Activated CD8-positive, alpha-beta memory T cell treated with anti-CD3 and anti-CD28 coated beads for 48 hours (primary cell): ENCODE results near the gene KCNJ8.
"Not testable (repeated sequence)": the region's sequence is repeated elsewhere in the genome, so short reads cannot be mapped to it uniquely, and the experiment has no call there.

Experiments used
- DNase-seq, 3 experiments: peaks; one replicate each; pipeline ENCODE4 v3.0.0-alpha.2; 2020; ENCODE audit warnings: low read depth in 2 of 3, low spot score in 2 of 3

Gene KCNJ8

DNA sequence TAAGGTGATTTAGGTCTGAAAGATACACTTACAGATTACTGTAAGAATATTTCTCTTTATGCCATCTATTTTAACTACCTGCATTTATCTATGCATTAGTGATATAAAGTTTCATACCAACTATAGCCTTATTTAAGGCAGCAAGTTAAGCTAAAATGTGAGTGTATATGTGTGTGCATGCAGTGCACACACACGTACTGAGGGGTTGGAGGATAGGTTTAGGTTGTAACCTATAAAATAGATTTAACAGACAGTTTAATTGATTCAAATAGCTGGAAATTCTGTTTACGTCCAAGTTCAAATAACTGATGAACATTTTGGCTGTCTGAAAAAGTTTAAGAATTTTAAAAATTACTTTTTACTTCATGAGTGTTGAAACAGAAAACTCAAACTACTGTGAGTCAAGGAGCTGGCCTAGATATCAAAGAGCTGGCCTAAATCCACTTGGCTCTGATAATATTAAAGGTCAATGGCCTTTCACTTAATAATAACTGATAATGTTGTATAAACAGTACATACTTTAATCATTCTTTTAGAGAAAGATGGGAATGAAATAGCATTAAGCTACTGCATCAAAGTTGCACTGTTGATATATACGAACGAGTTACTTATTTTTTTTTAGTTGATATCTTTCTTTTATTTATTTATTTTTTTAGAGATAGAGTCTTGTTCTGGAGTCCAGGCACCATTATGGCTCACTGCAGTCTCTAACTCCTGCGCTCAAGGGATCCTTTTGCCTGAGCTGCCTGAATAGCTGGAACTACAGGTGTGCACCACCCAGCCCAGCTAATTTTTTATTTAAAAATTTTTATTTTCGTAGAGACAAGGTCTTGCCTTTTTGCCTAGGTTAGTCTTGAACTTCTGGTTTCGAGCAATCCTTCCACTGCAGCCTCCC lies 13.8 kb upstream of the KCNJ8 start:
- DNase-seq = no peak

- no peak for DNase-seq
These were observed 11.6 kb upstream of the KCNJ8 start for GRCh38 chr12:21786041-21786531.

DNA sequence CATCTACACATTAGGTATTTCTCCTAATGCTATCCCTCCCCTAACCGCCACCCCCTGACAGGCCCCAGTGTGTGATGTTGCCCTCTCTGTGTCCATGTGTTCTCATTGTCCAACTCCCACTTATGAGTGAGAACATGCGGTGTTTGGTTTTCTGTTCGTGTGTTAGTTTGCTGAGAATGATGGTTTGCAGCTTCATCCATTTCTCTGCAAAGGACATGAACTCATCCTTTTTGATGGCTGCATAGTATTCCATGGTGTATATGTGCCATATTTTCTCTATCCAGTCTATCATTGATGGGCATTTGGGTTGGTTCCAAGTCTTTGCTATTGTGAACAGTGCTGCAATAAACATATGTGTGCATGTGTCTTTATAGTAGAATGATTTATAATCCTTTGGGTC lies 8.2 kb upstream of the KCNJ8 start:
- not testable (repeated sequence) for DNase-seq

GRCh38 chr12:21780786-21781185 lies 6.3 kb upstream of the KCNJ8 start:
- no peak for DNase-seq

DNA sequence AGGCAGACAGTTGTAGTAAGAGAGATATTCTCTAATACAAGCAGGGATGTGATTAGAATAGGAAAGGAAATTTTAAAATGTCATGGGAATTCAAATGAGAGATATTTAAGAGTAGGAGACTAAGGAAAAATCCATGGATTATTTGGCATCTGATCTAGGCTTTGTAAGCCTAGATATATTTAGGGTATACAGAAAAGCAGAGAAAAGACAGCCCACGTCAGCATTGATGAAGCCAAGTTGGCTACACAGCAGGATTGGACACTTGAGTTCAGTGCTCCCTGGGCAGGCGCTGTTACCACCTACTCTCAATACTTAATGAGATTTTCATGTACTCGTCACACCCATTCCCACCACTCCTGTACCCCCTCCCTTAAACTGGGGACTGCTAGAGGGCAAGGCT lies 1.7 kb upstream of the KCNJ8 start:
- DNase-seq = no peak

GRCh38 chr12:21775133-21775820 lies 771 bp upstream of the KCNJ8 start:
- no peak for DNase-seq

GRCh38 chr12:21773806-21774205 lies 700 bp downstream of the KCNJ8 start:
- no peak for DNase-seq

DNA sequence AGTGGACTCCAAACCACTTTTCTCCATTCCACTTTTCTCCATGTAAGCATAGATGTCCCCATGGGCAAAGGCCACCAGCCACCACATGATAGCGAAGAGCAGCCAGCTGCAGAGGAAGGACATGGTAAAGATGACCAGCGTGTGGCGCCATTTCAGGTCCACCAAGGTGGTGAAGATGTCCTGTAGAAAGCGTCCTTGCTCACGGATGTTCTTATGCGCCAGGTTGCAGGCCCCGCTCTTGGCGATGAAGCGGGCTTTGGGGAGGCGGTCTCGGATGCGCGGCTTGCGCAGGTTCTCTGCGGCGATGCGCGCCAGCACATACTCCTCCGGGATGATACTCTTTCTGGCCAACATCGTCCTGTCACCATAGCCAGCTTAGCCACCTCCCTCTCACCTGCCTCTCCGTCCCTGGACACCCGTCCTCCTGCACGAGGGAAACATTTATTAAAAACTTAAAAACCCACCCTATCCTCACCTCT lies 1.2 kb downstream of the KCNJ8 start:
- DNase-seq = no peak

DNA sequence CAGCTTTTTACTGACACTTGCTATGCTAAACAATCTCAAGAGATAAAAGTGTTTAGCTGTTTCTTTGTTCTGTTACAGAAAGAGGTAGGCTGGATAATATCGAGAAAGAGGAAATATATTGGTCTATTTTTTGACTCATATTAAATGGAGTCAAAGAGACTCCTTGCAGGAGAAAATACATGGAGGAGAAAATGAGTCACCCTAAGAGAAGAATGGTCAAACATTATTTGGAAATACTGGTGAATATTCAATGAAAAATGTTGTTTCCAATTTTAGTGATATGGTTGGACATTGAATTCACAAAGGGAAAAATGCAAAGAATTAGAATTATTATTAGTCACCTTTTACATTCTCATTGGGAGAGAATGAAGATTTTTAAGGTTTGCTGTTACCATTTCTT lies 3.2 kb downstream of the KCNJ8 start:
- no peak for DNase-seq

- DNase-seq = no peak
These were observed 5.2 kb downstream of the KCNJ8 start for GRCh38 chr12:21769307-21769706.

DNA sequence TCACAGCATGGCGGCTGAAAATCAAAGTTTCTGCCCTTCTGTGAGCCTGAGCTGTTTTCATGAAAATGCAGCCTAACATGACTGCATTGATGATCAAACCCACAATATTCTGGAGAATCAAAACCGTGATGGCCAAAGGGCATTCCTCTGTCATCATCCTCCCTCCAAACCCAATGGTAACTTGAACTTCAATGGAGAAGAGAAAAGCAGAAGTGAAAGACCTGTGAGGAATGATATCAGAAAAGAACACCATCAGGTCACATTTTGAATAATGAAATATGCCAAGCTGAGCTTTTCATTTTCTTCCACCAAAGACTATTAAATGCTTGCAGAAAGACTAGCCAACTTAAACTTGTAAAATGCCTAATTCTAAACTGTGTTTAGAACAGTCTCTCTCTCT lies 8.1 kb downstream of the KCNJ8 start:
- no peak for DNase-seq

DNA sequence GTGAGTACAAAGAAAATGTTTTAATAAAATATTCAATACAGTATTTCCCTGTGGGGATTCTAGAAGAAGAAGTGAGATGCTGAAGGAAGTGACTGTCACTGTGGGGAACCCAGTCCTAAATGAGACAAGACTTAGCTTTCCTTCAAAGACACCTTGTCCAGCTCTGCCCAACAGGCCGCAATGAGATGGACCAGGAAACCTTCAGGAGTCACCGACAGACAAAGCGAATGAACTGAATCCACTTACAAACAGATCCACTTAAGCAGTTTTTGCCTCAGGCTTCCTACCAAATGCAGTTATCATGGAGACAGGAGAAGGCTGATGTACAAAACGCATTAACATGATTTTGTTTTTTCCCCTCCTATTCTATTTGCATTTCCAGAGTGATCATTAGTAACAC lies 9.6 kb downstream of the KCNJ8 start:
- no peak for DNase-seq

DNA sequence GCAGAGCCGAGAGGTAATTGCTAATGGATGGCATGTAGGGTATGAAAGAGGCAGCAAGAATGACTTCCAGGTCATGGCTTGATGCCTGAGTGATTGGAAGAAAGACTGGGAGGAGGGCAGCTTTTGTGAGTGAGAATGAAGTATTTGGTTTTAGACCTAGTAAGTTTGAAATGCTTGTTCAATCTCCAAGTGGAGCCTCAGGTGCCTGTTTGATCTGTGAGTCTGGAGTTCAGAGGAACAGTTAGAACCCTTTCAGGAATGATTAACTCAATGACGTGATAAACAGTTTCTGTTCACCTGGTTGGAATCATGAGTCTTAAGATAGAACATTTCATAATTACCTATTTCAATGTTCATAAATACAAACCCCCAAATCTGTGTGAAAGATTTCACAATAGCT lies 10.4 kb downstream of the KCNJ8 start:
- no peak for DNase-seq

DNA sequence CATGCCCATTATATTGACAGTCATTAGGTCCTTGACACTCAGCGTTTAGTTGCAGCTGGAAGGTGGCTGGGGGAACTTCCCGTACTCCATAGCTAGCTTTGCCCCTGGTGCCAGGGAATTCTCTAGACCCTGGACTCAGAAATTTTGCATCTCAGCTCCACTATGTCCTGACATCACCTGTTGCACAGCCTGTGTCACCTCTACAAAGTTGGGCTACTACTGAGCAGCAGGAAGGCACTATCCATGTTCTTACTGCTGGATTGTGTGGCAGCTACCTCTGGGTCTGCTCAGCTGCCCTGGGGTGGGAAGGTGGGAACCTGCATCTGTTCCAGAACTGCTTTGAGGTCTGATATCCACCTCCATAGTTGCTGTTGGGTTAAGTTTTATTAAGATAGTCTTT lies 11.0 kb downstream of the KCNJ8 start:
- DNase-seq = no peak

DNA sequence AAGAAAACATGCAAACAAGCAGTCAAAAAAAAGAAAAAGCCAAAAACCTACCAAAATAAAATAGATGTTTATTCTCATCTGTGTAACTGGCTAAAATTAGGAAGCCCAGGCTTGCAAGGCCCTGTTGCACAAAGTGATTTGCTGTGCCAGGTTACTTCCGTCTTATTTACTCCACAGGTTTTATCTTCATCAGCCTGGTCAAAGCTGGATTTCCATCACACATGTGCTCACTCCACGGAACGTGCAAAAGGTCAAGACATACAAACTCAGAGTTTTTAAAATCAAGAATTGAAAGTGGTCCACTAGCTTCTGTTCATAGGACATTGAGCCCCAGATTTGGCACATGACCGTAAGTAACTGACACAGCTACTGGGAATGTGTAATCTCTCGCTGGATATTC lies 14.8 kb downstream of the KCNJ8 start:
- no peak for DNase-seq

GRCh38 chr12:21757735-21758134 lies 16.8 kb downstream of the KCNJ8 start:
- no peak for DNase-seq

DNA sequence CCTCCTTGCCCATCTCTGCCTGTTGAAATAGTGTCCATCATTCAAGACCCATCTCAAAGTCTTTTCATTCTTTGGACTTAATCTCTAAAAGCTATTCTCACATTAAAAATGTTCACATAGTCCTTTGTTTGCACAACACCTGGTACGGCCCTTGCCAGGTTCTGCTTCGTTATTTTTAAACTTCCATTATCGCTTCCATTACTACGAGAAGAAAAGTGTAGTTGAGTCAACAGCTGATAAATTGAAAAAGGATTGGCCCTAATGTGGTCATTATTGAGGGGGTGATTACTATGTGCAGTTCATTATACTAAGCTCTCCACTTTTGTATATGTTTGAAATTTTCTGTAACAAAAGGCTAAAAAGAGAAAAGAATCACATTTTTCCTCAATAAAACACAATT lies 17.8 kb downstream of the KCNJ8 start:
- DNase-seq = no peak

GRCh38 chr12:21751517-21751916 lies 23.0 kb downstream of the KCNJ8 start:
- DNase-seq = no peak

DNA sequence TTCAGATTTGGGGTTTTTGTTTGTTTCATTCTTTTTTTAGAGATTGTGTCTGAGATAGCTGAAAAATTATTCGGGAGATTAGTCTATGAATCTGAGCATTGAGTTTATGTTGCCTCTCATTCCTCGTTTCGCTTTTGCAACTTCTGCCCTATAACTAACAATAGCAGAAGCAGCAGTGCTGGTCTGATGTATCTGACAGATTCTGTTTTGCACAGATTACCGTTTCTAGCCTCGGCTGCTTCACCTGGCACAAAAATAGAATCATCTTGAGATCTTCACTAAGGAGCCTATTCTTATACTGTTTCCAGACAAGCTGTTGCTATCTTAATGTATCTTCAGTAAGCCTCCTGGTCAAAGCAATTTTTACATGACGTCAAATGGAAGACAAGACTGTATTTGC lies 29.2 kb downstream of the KCNJ8 start:
- no peak for DNase-seq

GRCh38 chr12:21731144-21731543 lies 43.4 kb downstream of the KCNJ8 start:
- no peak for DNase-seq

- DNase-seq = no peak
These were observed 48.8 kb downstream of the KCNJ8 start for GRCh38 chr12:21725731-21726130.

DNA sequence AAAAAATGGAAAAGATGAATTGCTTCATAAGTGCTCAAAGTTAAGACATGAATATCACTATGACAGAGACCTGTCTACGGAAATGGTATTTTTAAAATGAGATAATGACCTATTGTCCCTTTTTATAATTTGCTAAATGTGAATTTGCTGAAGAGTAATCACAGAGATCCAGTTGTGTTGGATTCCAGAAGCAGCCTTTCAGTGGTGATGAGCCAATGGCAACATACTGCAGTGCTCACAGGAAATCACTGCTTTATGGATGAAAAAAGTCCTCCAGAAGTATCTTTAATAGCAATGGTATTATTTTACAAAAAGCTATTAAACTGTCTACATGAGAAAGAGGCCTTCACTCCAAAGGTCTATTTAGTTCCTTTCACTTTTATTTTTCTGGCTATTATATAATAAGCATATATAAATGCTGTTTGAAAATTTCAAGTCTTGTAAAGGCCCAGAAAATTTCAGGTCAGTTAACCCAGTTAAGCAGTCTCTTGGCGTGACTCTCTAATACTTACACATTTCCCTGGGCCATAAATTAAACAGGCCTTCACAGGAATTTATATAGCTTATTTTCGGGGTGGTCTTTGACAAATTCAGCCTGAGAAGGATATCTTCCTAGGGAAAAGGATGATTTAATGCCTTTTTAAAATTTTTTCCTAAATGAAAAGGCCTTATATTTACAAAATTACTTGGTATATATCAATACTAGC lies 55.4 kb downstream of the KCNJ8 start:
- DNase-seq = no peak
